Measurements from ENCODE around the gene ACTRT2.

The ACTRT2 gene

GRCh38 chr1:3034162-3034561 is 12.9 kb downstream of the ACTRT2 start:
- no peak for DNase-seq

GRCh38 chr1:3034728-3035562 is 13.7 kb downstream of the ACTRT2 start:
- no peak for DNase-seq

- no peak for DNase-seq
Measured at GRCh38 chr1:3035563-3036446, 14.5 kb downstream of the ACTRT2 start.

- DNase-seq = no peak
Measured at GRCh38 chr1:3036447-3037280, 15.4 kb downstream of the ACTRT2 start.

- DNase-seq = no peak
Measured at GRCh38 chr1:3037281-3038040, 16.2 kb downstream of the ACTRT2 start.

GRCh38 chr1:3038113-3038551 is 16.9 kb downstream of the ACTRT2 start:
- no peak for DNase-seq

- no peak for DNase-seq
Measured at GRCh38 chr1:3038571-3039181, 17.4 kb downstream of the ACTRT2 start.

- no peak for DNase-seq
Measured at GRCh38 chr1:3040004-3040403, 18.7 kb downstream of the ACTRT2 start.

GRCh38 chr1:3042481-3042880 is 21.2 kb downstream of the ACTRT2 start:
- no peak for DNase-seq

- no peak for DNase-seq
Measured at GRCh38 chr1:3049164-3049563, 27.9 kb downstream of the ACTRT2 start.

GRCh38 chr1:3049905-3050304 is 28.6 kb downstream of the ACTRT2 start:
- no peak for DNase-seq

- DNase-seq = no peak
Measured at GRCh38 chr1:3050603-3051002, 29.3 kb downstream of the ACTRT2 start.

GRCh38 chr1:3051270-3052268 is 30.3 kb downstream of the ACTRT2 start:
- DNase-seq = no peak

GRCh38 chr1:3052501-3052900 is 31.2 kb downstream of the ACTRT2 start:
- no peak for DNase-seq

GRCh38 chr1:3053366-3053980 is 32.2 kb downstream of the ACTRT2 start:
- DNase-seq = no peak

GRCh38 chr1:3053986-3054385 is 32.7 kb downstream of the ACTRT2 start:
- DNase-seq = no peak

GRCh38 chr1:3054474-3054873 is 33.2 kb downstream of the ACTRT2 start:
- DNase-seq = no peak

GRCh38 chr1:3055051-3055450 is 33.8 kb downstream of the ACTRT2 start:
- DNase-seq = no peak

GRCh38 chr1:3056641-3057040 is 35.4 kb downstream of the ACTRT2 start:
- DNase-seq = no peak
